ENCODE results near the gene ODAM.
"Not testable (repeated sequence)": the region's sequence is repeated elsewhere in the genome, so short reads cannot be mapped to it uniquely, and the experiment has no call there.

DNA sequence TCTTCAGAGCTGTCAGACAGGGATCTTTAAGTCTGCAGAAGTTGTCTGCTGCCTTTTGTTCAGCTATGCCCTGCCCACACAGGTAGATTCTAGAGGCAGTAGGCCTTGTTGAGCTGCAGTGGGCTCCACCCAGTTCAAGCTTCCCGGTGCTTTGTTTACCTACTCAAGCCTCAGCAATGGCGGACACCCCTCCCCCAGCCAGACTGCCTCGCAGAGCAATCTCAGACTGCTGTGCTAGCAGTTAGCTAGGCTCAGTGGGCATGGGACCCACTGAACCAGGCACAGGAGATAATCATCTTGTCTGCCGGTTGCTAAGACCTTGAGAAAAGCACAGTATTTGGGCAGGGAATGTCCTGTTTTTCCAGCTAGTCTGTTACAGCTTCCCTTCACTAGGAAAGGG lies 17.2 kb downstream of the ODAM start:
- TF ChIP-seq, protein P1, sequence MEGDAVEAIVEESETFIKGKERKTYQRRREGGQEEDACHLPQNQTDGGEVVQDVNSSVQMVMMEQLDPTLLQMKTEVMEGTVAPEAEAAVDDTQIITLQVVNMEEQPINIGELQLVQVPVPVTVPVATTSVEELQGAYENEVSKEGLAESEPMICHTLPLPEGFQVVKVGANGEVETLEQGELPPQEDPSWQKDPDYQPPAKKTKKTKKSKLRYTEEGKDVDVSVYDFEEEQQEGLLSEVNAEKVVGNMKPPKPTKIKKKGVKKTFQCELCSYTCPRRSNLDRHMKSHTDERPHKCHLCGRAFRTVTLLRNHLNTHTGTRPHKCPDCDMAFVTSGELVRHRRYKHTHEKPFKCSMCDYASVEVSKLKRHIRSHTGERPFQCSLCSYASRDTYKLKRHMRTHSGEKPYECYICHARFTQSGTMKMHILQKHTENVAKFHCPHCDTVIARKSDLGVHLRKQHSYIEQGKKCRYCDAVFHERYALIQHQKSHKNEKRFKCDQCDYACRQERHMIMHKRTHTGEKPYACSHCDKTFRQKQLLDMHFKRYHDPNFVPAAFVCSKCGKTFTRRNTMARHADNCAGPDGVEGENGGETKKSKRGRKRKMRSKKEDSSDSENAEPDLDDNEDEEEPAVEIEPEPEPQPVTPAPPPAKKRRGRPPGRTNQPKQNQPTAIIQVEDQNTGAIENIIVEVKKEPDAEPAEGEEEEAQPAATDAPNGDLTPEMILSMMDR (IDR thresholded peaks at IDR 0.05; ENCODE audit: low read depth, low read length, poor library complexity, severe bottlenecking) = not testable (repeated sequence)
- not testable (repeated sequence) for TF ChIP-seq EZH2phosphoT487 (IDR thresholded peaks at IDR 0.05; ENCODE audit: borderline replicate concordance, low read length)
